ENCODE measurements around the gene COL11A1.

DNA sequence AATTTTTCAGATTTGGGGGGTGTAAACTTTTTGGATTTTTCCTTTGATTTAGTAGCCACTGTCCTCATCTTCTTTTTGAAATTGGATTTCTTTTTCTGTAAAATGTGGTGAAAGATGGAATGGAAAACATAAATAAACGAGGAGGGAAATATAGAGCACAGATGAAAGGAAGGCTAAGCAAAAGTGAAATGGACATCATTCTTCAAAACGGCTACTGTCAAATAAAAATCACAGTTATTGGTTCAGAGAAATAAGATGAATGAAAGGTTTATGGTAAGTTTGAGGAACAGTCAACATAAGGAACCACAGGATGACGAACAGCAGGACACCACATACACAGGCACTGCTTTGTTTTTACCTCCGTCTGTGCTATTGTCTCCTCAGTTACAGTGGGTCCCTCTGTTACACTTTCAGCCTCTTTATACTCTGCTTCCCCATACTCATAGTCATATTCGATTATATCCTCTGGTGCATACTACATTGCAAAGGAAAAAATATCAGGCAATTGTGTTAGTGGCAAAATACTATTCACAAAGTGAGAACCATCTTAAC, 82.4 kb downstream of the COL11A1 start:
- TF ChIP-seq, protein P1, sequence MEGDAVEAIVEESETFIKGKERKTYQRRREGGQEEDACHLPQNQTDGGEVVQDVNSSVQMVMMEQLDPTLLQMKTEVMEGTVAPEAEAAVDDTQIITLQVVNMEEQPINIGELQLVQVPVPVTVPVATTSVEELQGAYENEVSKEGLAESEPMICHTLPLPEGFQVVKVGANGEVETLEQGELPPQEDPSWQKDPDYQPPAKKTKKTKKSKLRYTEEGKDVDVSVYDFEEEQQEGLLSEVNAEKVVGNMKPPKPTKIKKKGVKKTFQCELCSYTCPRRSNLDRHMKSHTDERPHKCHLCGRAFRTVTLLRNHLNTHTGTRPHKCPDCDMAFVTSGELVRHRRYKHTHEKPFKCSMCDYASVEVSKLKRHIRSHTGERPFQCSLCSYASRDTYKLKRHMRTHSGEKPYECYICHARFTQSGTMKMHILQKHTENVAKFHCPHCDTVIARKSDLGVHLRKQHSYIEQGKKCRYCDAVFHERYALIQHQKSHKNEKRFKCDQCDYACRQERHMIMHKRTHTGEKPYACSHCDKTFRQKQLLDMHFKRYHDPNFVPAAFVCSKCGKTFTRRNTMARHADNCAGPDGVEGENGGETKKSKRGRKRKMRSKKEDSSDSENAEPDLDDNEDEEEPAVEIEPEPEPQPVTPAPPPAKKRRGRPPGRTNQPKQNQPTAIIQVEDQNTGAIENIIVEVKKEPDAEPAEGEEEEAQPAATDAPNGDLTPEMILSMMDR (IDR thresholded peaks at IDR 0.05; ENCODE audit: low read depth, low read length): no peak
- no peak for TF ChIP-seq EZH2phosphoT487 (IDR thresholded peaks at IDR 0.05; ENCODE audit: low read depth)
